OCI-LY1 (cell line): Measurements from ENCODE around the gene ATP6V0A1.

Experiments
- EZH2 ChIP-seq: fragments of 200-600 bp; sonication (generic), shearing (Covaris generic); IDR thresholded peaks from 2 replicates; pipeline ENCODE4 v1.8.0; 2017; ENCODE audit warnings: borderline replicate concordance, mixed run types, mild to moderate bottlenecking, antibody characterized with exemption, low read length, moderate library complexity, mixed read lengths
- TF ChIP-seq, protein P1 (sequence below): fragments of 200-600 bp; sonication (generic), shearing (Covaris generic); IDR thresholded peaks from 2 replicates; pipeline ENCODE4 v1.5.1; 2017; ENCODE audit warnings: mild to moderate bottlenecking, antibody characterized with exemption, low read length, moderate library complexity, mixed read lengths

DNA sequence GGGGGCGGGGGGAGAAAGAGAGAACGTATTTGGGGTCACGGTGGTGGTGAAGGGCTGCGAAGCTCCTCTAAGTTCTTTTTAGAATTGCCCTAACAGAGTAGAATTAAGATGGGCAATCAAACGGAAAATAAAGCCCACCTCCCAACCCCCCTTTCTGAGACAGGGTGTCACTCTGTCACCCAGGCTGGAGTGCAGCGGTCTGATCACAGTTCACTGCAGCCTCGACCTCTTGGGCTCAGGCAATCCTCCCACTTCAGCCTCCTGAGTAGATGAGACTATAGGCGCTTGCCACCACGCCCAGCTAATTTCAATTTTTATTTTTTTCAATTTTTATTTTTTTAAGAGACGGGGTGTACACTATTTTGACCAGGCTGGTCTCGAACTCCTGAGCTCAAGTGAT, 34.9 kb upstream of the ATP6V0A1 start:
- TF ChIP-seq EZH2 = no peak
- TF ChIP-seq, protein P1, sequence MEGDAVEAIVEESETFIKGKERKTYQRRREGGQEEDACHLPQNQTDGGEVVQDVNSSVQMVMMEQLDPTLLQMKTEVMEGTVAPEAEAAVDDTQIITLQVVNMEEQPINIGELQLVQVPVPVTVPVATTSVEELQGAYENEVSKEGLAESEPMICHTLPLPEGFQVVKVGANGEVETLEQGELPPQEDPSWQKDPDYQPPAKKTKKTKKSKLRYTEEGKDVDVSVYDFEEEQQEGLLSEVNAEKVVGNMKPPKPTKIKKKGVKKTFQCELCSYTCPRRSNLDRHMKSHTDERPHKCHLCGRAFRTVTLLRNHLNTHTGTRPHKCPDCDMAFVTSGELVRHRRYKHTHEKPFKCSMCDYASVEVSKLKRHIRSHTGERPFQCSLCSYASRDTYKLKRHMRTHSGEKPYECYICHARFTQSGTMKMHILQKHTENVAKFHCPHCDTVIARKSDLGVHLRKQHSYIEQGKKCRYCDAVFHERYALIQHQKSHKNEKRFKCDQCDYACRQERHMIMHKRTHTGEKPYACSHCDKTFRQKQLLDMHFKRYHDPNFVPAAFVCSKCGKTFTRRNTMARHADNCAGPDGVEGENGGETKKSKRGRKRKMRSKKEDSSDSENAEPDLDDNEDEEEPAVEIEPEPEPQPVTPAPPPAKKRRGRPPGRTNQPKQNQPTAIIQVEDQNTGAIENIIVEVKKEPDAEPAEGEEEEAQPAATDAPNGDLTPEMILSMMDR = no peak
